PC-3 (cell line): ENCODE data around the gene PRR36. TPM values are rescaled to one million over a fixed set of nuclear protein-coding genes. Genes with fewer than 3 reads are reported as not detected.
A peak's percentile ranks its signal among the peaks of the same experiment; 100 is the strongest.

Experiments
- ATAC-seq: fragments of 200-7000 bp; cut with Tn5 transposase; 2 replicates; pipeline ENCODE4 v1.9.1; 2020; ENCODE audit warnings: mild to moderate bottlenecking, moderate library complexity
- BruUV-seq: library from RNA; stranded (reverse); fragments of 400-500 nt; replicated peaks from 2 replicates; lab custom pipeline; 2021; lab: Mats Ljungman, UMichigan
- CTCF ChIA-PET: fragments of 300-600 bp; sonication (Branson Sonifier 250); formaldehyde crosslinking; loops from one replicate; lab custom pipeline; 2022; ENCODE audit warnings: antibody characterized with exemption; lab: Charles Lee
- POLR2A ChIA-PET: fragments of 300-600 bp; sonication (Branson Sonifier 250); formaldehyde crosslinking; loops from one replicate; lab custom pipeline; 2022; ENCODE audit warnings: antibody characterized with exemption; ENCODE audit not compliant: unreplicated experiment; lab: Charles Lee
- DNase-seq: peaks from one replicate; pipeline ENCODE4 v3.0.0-alpha.2; 2015
- H2AFZ ChIP-seq: fragments of 300-600 bp; sonication (generic); 2 replicates; pipeline ENCODE4 v1.6.0; 2016; ENCODE audit warnings: antibody characterized with exemption, low read length
- H3F3A ChIP-seq: fragments of 300-600 bp; sonication (generic); one replicate; pipeline ENCODE4 v1.6.0; 2017; ENCODE audit warnings: antibody characterized with exemption, low read length, control low read depth, mild to moderate bottlenecking; ENCODE audit not compliant: unreplicated experiment
- H3K27ac ChIP-seq: fragments of 300-600 bp; sonication (generic); 2 replicates; pipeline ENCODE4 v1.5.1; 2016; ENCODE audit warnings: mild to moderate bottlenecking, low read length
- H3K27me3 ChIP-seq: fragments of 300-600 bp; sonication (generic); 2 replicates; pipeline ENCODE4 v1.6.1; 2016; ENCODE audit warnings: low read length, mixed read lengths
- H3K36me3 ChIP-seq: fragments of 300-600 bp; sonication (generic); 2 replicates; pipeline ENCODE4 v1.6.1; 2016; ENCODE audit warnings: low read depth, mixed run types, low read length, mixed read lengths
- H3K4me1 ChIP-seq: fragments of 300-600 bp; sonication (generic); 2 replicates; pipeline ENCODE4 v1.5.1; 2016; ENCODE audit warnings: low read length; ENCODE audit not compliant: insufficient read depth
- H3K4me2 ChIP-seq: fragments of 300-600 bp; sonication (generic); 2 replicates; pipeline ENCODE4 v1.6.0; 2016; ENCODE audit warnings: low read length
- H3K4me3 ChIP-seq: fragments of 300-600 bp; sonication (generic); 2 replicates; pipeline ENCODE4 v1.5.1; 2016; ENCODE audit warnings: mild to moderate bottlenecking, low read length, mixed read lengths
- H3K79me2 ChIP-seq: fragments of 300-600 bp; sonication (generic); 2 replicates; pipeline ENCODE4 v1.6.1; 2017; ENCODE audit warnings: low read length, mixed read lengths
- H3K9ac ChIP-seq: fragments of 300-600 bp; sonication (generic); 2 replicates; pipeline ENCODE4 v1.6.0; 2016; ENCODE audit warnings: mild to moderate bottlenecking, low read length
- H3K9me2 ChIP-seq: fragments of 300-600 bp; sonication (generic); replicated peaks from 2 replicates; pipeline ENCODE4 v1.6.1; 2016; ENCODE audit warnings: mixed run types, low read length, mixed read lengths
- H3K9me3 ChIP-seq: fragments of 300-600 bp; sonication (generic); 2 replicates; pipeline ENCODE4 v1.6.1; 2016; ENCODE audit warnings: low read length, mixed read lengths
- H4K20me1 ChIP-seq: fragments of 300-600 bp; sonication (generic); 2 replicates; pipeline ENCODE4 v1.6.1; 2016; ENCODE audit warnings: low read length, mixed read lengths
- EZH2 ChIP-seq: fragments of 300-600 bp; sonication (generic); IDR thresholded peaks from one replicate; pipeline ENCODE4 v1.6.1; 2017; ENCODE audit warnings: antibody characterized with exemption, mild to moderate bottlenecking, low read length; ENCODE audit not compliant: unreplicated experiment
- EZH2phosphoT487 ChIP-seq: fragments of 300-600 bp; sonication (generic); IDR thresholded peaks from 2 replicates; pipeline ENCODE4 v1.6.1; 2018; ENCODE audit warnings: mild to moderate bottlenecking, antibody characterized with exemption, low read length, borderline replicate concordance
- intact Hi-C: fragments of 100-400 bp; cut with micrococcal nuclease; formaldehyde crosslinking; loops from 2 replicates; pipeline ENCODE4 v1.9.0; 2023
- total RNA-seq: library from RNA; depleted of rRNA; stranded (reverse); fragments of >200 nt; gene quantifications from 2 replicates; pipeline ENCODE4 v1.2.3, GENCODE V29; 2014
- TF ChIP-seq, protein P1 (sequence below): fragments of 300-600 bp; sonication (generic); conservative IDR thresholded peaks from 2 replicates; pipeline ENCODE4 v1.5.1; 2017; ENCODE audit warnings: antibody characterized with exemption, low read depth, mild to moderate bottlenecking, low read length

PRR36 gene
- total RNA-seq, 1 experiment from 2014 or later = 2.5 TPM

DNA sequence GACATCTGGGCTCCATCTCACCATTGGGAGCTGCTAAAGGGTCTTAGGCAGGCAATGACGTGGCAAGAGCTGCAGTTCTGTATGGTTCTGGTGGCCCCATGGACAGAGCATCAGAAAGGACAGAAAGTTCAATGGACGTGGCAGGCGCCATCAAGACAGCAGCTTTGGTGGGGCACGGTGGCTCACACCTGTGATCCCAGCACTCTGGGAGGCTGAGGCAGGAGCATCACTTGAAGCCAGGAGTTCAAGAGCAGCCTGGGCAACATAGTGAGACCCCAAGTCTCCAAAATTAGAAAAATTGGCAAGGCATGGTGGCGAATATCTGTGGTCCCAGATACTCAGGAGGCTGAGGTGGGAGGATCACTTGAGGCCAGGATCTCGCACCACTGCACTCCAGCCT, 34.7 kb downstream of the PRR36 start:
- ChIA-PET CTCF (no interaction called here), POLR2A (no interaction called here)
- ATAC-seq (no peak), DNase-seq (no peak)
- Histone ChIP-seq H3K9me3 (no peaks in the 10 kb centered on the region), H3K27me3 (no peaks in the 10 kb centered on the region), H3K27ac (no peak overlapping the region), H2AFZ (no peak overlapping the region), H3K4me2 (no peak overlapping the region), H3F3A (peaks cover under 1% of the 10 kb centered on the region), H3K9ac (no peak overlapping the region), H3K79me2 (peaks cover 16% of the 10 kb centered on the region), H3K4me3 (no peak overlapping the region), H3K4me1 (peaks cover 16% of the 10 kb centered on the region), H3K9me2 (no peaks in the 10 kb centered on the region), H3K36me3 (no peaks in the 10 kb centered on the region), H4K20me1 (no peaks in the 10 kb centered on the region)
- intact Hi-C loops = no loop called here
- BruUV-seq = no TSS peak
- TF ChIP-seq, protein P1, sequence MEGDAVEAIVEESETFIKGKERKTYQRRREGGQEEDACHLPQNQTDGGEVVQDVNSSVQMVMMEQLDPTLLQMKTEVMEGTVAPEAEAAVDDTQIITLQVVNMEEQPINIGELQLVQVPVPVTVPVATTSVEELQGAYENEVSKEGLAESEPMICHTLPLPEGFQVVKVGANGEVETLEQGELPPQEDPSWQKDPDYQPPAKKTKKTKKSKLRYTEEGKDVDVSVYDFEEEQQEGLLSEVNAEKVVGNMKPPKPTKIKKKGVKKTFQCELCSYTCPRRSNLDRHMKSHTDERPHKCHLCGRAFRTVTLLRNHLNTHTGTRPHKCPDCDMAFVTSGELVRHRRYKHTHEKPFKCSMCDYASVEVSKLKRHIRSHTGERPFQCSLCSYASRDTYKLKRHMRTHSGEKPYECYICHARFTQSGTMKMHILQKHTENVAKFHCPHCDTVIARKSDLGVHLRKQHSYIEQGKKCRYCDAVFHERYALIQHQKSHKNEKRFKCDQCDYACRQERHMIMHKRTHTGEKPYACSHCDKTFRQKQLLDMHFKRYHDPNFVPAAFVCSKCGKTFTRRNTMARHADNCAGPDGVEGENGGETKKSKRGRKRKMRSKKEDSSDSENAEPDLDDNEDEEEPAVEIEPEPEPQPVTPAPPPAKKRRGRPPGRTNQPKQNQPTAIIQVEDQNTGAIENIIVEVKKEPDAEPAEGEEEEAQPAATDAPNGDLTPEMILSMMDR = no peak
- TF ChIP-seq EZH2 = no peak
- no peak for TF ChIP-seq EZH2phosphoT487

GRCh38 chr19:7833225-7834099, 40.7 kb downstream of the PRR36 start:
- Histone ChIP-seq H3K79me2 (peaks cover 26% of the 10 kb centered on the region), H3K9me3 (no peaks in the 10 kb centered on the region), H3K4me1 (peaks cover 54% of the 10 kb centered on the region), H3K9ac (peak overlapping the region; percentile 56), H4K20me1 (no peaks in the 10 kb centered on the region), H3K27me3 (no peaks in the 10 kb centered on the region), H3K27ac (peak overlapping the region; percentile 92), H3K36me3 (no peaks in the 10 kb centered on the region), H2AFZ (peak overlapping the region; percentile 60), H3K9me2 (no peaks in the 10 kb centered on the region), H3F3A (peaks cover 10% of the 10 kb centered on the region), H3K4me3 (no peak overlapping the region), H3K4me2 (peak overlapping the region; percentile 65)
- CTCF ChIA-PET = interaction anchor here (0.6 to 1.0 kb wide), 4 partner anchors 34 to 153 kb away, joined by 3 to 12 read pairs (median 4); partner anchors contain the start of gene TRAPPC5
- intact Hi-C loops = no loop called here
- no TSS peak for BruUV-seq
- peak; percentile 90 for DNase-seq
- POLR2A ChIA-PET = interaction anchor here (0.6 to 0.7 kb wide), 2 partner anchors 301 to 327 kb away, joined by 4 to 12 read pairs; no protein-coding TSS in a partner anchor
- TF ChIP-seq, protein P1 = no peak
- TF ChIP-seq EZH2phosphoT487 = no peak
- no peak for TF ChIP-seq EZH2
- ATAC-seq = peak; percentile 32
